ENCODE data around the gene GSK3B. TPM values are rescaled to one million over a fixed set of nuclear protein-coding genes. Genes with fewer than 3 reads are reported as not detected.

GSK3B gene
- total RNA-seq, 6 donors from 2014 or later: 41.4 to 84.9 (median 48.0) TPM

GRCh38 chr3:119794401-119794800, 299.8 kb downstream of the GSK3B start:
- H3K4me1 ChIP-seq: no peaks in the 10 kb centered on the region
- H3K4me3 ChIP-seq: no peak overlapping the region
- whole genome bisulfite sequencing, 2 donors: 93 to 100% methylated on average over 2 of the region's 2 CpGs
- no peak overlapping the region for H3K27ac ChIP-seq
- ATAC-seq (ENCODE audit: low FRiP score in 2 of 2) (no peak), DNase-seq (no peak)
- no peaks in the 10 kb centered on the region for H3K27me3 ChIP-seq
- H3K9me3 ChIP-seq: no peaks in the 10 kb centered on the region
- no peaks in the 10 kb centered on the region for H3K36me3 ChIP-seq
- TF ChIP-seq EP300 (IDR thresholded peaks at IDR 0.05) (no peak), CTCF (IDR thresholded peaks at IDR 0.05) (no peak), POLR2A (IDR thresholded peaks at IDR 0.05) (no peak), POLR2AphosphoS5 (IDR thresholded peaks at IDR 0.05) (no peak)

GRCh38 chr3:119792270-119792669, 302.0 kb downstream of the GSK3B start:
- DNase-seq (peak in 1 of 2 donors; percentile 46), ATAC-seq (ENCODE audit: low FRiP score in 2 of 2) (no peak)
- Histone ChIP-seq H3K27ac (no peak overlapping the region), H3K4me1 (no peaks in the 10 kb centered on the region), H3K27me3 (no peaks in the 10 kb centered on the region), H3K9me3 (no peaks in the 10 kb centered on the region), H3K36me3 (no peaks in the 10 kb centered on the region), H3K4me3 (no peak overlapping the region)
- no peak for TF ChIP-seq POLR2AphosphoS5 (IDR thresholded peaks at IDR 0.05)
- no peak for TF ChIP-seq POLR2A (IDR thresholded peaks at IDR 0.05)
- TF ChIP-seq EP300 (IDR thresholded peaks at IDR 0.05): no peak
- no peak for TF ChIP-seq CTCF (IDR thresholded peaks at IDR 0.05)
- WGBS, 2 donors: 89 to 91% methylated on average over 6 to 8 of the region's 8 CpGs

- H3K36me3 ChIP-seq: no peaks in the 10 kb centered on the region
- no peaks in the 10 kb centered on the region for H3K27me3 ChIP-seq
- no peaks in the 10 kb centered on the region for H3K9me3 ChIP-seq
- no peak overlapping the region for H3K27ac ChIP-seq
- no peaks in the 10 kb centered on the region for H3K4me1 ChIP-seq
- no peak for ATAC-seq (ENCODE audit: low FRiP score in 2 of 2)
- H3K4me3 ChIP-seq: no peak overlapping the region
- DNase-seq: no peak
- no peak for TF ChIP-seq EP300 (IDR thresholded peaks at IDR 0.05)
- no peak for TF ChIP-seq POLR2A (IDR thresholded peaks at IDR 0.05)
- TF ChIP-seq CTCF (IDR thresholded peaks at IDR 0.05): no peak
- no peak for TF ChIP-seq POLR2AphosphoS5 (IDR thresholded peaks at IDR 0.05)
- 91 to 94% methylated on average over 3 of the region's 3 CpGs for WGBS, 2 donors
Observed at GRCh38 chr3:119790369-119790768, 303.9 kb downstream of the GSK3B start.

GRCh38 chr3:119786409-119786808, 307.8 kb downstream of the GSK3B start:
- DNase-seq: no peak
- no peak overlapping the region for H3K4me3 ChIP-seq
- ATAC-seq (ENCODE audit: low FRiP score in 2 of 2): no peak
- no peak for TF ChIP-seq EP300 (IDR thresholded peaks at IDR 0.05)
- TF ChIP-seq POLR2AphosphoS5 (IDR thresholded peaks at IDR 0.05): no peak
- no peak for TF ChIP-seq CTCF (IDR thresholded peaks at IDR 0.05)
- no peak for TF ChIP-seq POLR2A (IDR thresholded peaks at IDR 0.05)
- H3K27ac ChIP-seq: no peak overlapping the region
- no peaks in the 10 kb centered on the region for H3K4me1 ChIP-seq
- no peaks in the 10 kb centered on the region for H3K9me3 ChIP-seq
- H3K27me3 ChIP-seq: no peaks in the 10 kb centered on the region
- H3K36me3 ChIP-seq: no peaks in the 10 kb centered on the region
- 89 to 97% methylated on average over 2 of the region's 2 CpGs for WGBS, 2 donors

- 57 to 65% methylated on average over 7 of the region's 7 CpGs for WGBS, 2 donors
- ATAC-seq (ENCODE audit: low FRiP score in 2 of 2) (no peak), DNase-seq (no peak)
- no peak overlapping the region for H3K27ac ChIP-seq
- no peaks in the 10 kb centered on the region for H3K9me3 ChIP-seq
- H3K27me3 ChIP-seq: no peaks in the 10 kb centered on the region
- no peaks in the 10 kb centered on the region for H3K4me1 ChIP-seq
- TF ChIP-seq POLR2A (IDR thresholded peaks at IDR 0.05): no peak
- no peak overlapping the region for H3K4me3 ChIP-seq
- no peaks in the 10 kb centered on the region for H3K36me3 ChIP-seq
Observed at GRCh38 chr3:119783883-119784282, 310.4 kb downstream of the GSK3B start.

All from upper lobe of left lung (tissue), 6 donors.